Skeletal muscle satellite cell (primary cell): ENCODE results near the gene PDE6C.

ENCODE experiments used
- H3K27me3 ChIP-seq: 2 replicates; pipeline ENCODE4 v1.7.0; 2013; ENCODE audit warnings: low read length; ENCODE audit not compliant: control insufficient read depth, insufficient read depth
- H3K36me3 ChIP-seq: 2 replicates; pipeline ENCODE4 v1.7.0; 2013; ENCODE audit warnings: mild to moderate bottlenecking, control low read depth, low read length; ENCODE audit not compliant: insufficient read depth
- H3K4me1 ChIP-seq: 2 replicates; pipeline ENCODE4 v1.7.0; 2013; ENCODE audit warnings: low read length; ENCODE audit not compliant: control insufficient read depth, insufficient read depth
- H3K4me2 ChIP-seq: 2 replicates; pipeline ENCODE4 v1.7.0; 2013; ENCODE audit warnings: mild to moderate bottlenecking, low read length
- H3K4me3 ChIP-seq: 2 replicates; pipeline ENCODE4 v1.7.0; 2013; ENCODE audit warnings: low read length
- H3K9ac ChIP-seq: 2 replicates; pipeline ENCODE4 v1.7.0; 2013; ENCODE audit warnings: mild to moderate bottlenecking, low read depth, low read length, moderate library complexity
- H3K9me3 ChIP-seq: replicated peaks from 2 replicates; pipeline ENCODE4 v1.7.0; 2013; ENCODE audit warnings: mild to moderate bottlenecking, control low read depth, low read length

The PDE6C gene

DNA sequence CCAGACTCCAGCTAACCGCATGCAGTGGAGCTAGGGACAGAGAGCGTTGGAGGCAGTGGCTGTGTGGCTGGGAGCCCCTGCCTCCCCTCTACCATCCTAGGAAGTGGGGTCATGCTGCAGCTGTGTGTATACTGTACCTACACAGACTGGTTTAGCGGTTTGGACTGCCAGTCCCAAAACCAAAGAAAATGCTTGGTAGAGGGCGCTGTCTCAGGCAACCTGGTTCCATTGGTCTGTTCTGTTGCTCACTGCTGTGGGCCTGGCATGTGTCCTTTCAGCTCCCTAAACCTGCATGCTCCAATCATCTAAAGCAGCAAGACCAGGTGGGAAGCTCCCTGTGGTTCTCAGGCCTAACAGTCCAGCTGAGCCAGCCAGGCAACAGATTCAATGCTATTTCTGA, 15.8 kb upstream of the PDE6C start:
- no peaks in the 10 kb centered on the region for H3K9me3 ChIP-seq
- H3K4me3 ChIP-seq: no peak overlapping the region
- no peak overlapping the region for H3K4me2 ChIP-seq
- H3K36me3 ChIP-seq: no peaks in the 10 kb centered on the region
- no peak overlapping the region for H3K9ac ChIP-seq
- peaks cover 56% of the 10 kb centered on the region for H3K27me3 ChIP-seq
- H3K4me1 ChIP-seq: peaks cover 5% of the 10 kb centered on the region

DNA sequence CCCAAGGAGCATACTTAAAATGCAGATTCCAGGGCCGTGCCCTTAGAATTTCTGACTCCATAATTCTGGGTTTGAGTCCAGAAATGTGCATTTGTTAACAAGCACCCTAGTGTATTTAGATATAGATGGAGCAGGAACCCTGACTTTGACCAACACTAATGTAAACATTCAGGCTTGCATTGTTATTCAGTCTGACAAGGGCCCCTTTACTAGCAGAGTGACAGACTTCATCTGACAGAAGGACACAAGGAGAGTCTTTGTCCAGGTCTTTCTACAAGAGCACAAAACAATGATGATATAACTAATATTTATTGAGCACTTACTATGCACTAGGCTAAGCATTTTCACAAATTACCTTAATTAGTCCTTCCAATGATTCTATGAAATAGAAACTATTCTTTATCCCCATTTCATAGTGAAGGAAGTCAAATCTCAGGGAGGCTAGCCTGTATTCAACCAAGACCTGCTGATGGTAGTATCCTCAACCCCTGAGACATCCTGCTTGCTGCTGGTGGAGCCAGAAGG, 15.2 kb upstream of the PDE6C start:
- H3K36me3 ChIP-seq: no peaks in the 10 kb centered on the region

DNA sequence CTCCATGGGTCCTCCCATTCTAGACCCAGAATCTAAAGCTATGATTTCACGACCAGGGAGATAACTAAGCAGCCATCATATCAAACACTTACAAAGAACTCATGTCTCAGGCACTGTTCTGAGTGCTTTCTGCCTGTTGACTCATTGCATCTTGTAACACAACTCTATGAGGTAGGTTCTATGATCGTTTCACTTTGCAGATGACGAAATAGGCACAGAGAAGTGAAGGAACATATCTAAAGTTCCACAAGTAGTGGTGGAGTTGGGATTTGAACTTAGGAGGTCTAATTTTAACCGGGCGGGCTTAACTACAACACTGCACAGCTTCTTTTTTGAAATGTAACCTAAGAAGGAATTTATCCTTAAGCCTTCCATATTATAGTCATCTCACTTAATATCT, 14.2 kb upstream of the PDE6C start:
- H3K4me2 ChIP-seq: no peak overlapping the region
- no peak overlapping the region for H3K4me3 ChIP-seq
- H3K9ac ChIP-seq: no peak overlapping the region
- H3K36me3 ChIP-seq: no peaks in the 10 kb centered on the region
- no peaks in the 10 kb centered on the region for H3K9me3 ChIP-seq
- H3K4me1 ChIP-seq: peaks cover 5% of the 10 kb centered on the region
- H3K27me3 ChIP-seq: peaks cover 64% of the 10 kb centered on the region

More for the DNA sequence above, 15.2 kb upstream of the PDE6C start:
- H3K27me3 ChIP-seq: peaks cover 61% of the 10 kb centered on the region
- H3K4me1 ChIP-seq: peaks cover 5% of the 10 kb centered on the region
- H3K4me3 ChIP-seq: no peak overlapping the region
- H3K9ac ChIP-seq: no peak overlapping the region
- H3K9me3 ChIP-seq: no peaks in the 10 kb centered on the region
- no peak overlapping the region for H3K4me2 ChIP-seq

DNA sequence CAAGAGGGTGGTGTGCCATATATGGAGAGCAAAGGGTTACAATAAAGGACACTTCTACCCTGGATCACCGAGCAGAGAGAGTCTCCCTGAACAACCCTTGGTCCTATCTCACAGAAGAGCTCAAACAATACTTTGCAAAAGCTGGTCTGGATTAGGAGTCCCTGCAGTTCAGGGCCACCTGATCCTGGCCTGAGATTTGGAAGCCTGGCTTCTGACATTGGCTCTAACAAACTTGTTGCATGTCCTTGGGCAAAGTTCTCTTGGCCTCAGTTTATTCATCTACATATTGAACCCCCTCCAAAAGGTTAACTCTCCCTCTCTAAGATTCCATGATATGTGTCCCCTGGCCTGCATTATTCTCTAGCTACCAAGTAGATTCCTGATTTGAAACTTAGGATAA, 13.0 kb upstream of the PDE6C start:
- H3K27me3 ChIP-seq: peaks cover 68% of the 10 kb centered on the region
- H3K9me3 ChIP-seq: no peaks in the 10 kb centered on the region
- H3K4me2 ChIP-seq: no peak overlapping the region
- no peaks in the 10 kb centered on the region for H3K36me3 ChIP-seq
- no peak overlapping the region for H3K4me3 ChIP-seq
- H3K9ac ChIP-seq: no peak overlapping the region
- H3K4me1 ChIP-seq: peaks cover 5% of the 10 kb centered on the region

DNA sequence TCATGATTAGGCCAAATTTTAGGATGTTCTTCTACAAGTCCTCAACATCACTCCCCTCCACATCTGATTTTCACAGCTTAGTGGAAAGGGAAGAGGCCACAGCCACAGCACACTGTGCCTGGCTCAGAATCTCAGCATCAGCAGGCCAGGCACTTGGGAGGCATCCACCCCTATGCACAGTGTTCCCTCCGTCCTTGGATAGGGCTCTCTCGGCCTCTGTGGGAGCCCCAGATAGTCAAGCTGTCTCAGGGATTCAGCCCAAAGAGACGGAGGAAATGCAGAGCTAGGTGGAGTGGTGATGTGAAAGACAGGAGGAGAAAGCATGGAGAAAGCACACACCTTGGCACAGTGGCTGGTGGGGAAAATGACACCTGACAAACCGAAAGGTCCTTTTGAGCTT, 12.6 kb upstream of the PDE6C start:
- Histone ChIP-seq H3K4me3 (no peak overlapping the region), H3K27me3 (peaks cover 69% of the 10 kb centered on the region), H3K9ac (no peak overlapping the region), H3K9me3 (no peaks in the 10 kb centered on the region), H3K4me1 (peaks cover 5% of the 10 kb centered on the region), H3K36me3 (no peaks in the 10 kb centered on the region), H3K4me2 (no peak overlapping the region)

DNA sequence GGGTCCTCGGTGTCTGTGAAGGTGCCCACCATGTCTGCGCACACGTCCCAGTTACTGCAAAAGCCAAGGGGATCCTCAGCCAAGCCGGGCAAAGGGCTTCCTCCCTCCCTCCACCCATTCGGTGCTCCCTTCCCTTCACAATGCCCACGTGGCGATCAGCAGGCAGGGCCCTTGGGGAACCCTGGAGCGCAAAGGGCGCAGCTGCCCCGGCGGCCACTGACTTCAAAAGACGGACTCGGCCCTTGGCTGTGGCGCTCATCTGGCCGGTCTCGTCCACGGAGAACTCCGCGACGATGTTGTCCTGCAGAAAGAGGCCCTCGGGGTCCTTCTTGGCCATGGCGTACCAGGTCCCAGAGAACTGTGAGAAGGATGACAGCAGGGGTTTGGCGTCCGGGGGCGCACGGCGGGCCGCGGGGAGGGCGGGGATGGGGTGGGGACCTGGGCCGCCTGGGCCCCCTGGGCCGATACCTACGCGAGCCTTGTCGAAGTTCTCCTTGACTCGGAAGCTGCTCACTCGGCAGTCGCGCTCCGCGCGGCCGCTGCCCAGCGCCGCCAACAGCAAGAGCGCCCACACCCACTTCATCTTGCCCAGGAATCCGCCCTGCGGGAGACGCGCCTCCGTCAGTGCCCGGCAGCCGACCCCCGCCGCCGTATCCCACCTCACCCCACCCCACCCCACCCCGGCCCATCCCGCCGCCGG, 11.7 kb upstream of the PDE6C start:
- Histone ChIP-seq H3K36me3 (no peaks in the 10 kb centered on the region), H3K9me3 (no peaks in the 10 kb centered on the region), H3K27me3 (peaks cover 65% of the 10 kb centered on the region), H3K9ac (no peak overlapping the region), H3K4me3 (peak overlapping the region; percentile 15), H3K4me1 (peaks cover 5% of the 10 kb centered on the region), H3K4me2 (peak overlapping the region; percentile 76)

DNA sequence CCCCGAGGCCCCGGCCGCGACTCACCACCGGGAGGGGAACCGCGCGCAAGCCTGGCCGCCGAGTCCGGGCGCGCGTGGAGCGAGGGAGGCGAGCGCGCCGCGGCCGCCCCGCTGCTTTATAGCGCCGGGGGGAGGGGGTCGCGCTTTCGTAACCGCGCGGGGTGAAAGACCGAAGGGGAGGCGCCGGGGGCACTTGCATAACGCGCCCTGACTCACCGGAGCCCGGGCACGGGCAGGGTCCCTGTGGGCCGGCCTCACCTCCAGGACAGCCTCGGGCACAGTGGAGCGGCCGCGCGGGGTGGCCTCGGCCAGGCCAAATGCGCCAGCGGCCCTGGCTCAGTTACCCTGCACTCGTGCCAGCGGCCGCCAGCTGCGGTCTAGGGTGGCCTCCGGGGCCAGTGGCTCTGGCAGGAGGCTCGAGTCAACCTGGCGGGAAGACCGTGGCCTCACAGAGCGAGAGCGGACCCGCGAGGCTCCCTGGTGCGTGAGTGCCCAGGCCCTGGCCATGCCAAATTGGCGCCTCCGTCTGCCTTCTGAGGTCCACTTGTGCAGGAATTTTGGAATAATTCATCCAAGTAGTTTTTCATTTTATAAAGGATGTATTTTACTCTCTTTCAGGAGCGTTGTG, 11.1 kb upstream of the PDE6C start, which contains the start of gene RBP4:
RBP4 (minus strand) TSS at position 90 of the 628 bp plus-strand sequence. CDS start 207 bp downstream, outside the sequence.
- peak within 1 kb of the TSS; percentile 56 for H3K4me3 ChIP-seq
- H3K4me1 ChIP-seq: peaks cover 5% of the 10 kb centered on the region
- H3K27me3 ChIP-seq: peaks cover 67% of the 10 kb centered on the region
- H3K4me2 ChIP-seq: peak within 1 kb of the TSS; percentile 76
- no peaks in the 10 kb centered on the region for H3K36me3 ChIP-seq
- H3K9me3 ChIP-seq: no peaks in the 10 kb centered on the region
- H3K9ac ChIP-seq: no peak within 1 kb of the TSS

DNA sequence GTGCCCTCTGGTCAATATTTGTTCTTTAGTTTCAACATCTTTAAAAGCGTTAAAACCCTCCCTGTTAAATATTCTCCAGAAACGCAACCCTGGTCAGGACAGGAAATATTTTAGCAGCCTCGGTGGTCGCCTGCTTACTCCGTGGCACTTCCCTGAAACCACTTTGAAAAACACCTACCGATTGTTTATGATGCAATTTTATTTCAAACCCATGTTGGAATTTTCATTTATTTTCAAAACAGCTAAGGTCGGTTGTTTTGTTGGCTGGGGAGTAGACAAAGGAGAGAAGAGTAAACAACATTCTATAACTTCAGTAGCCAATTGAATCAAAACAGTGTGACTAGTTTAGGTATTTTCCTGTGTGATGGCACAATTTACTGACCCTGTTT, 10.6 kb upstream of the PDE6C start:
- Histone ChIP-seq H3K36me3 (no peaks in the 10 kb centered on the region), H3K4me3 (no peak overlapping the region), H3K9me3 (no peaks in the 10 kb centered on the region), H3K9ac (no peak overlapping the region), H3K4me1 (peaks cover 5% of the 10 kb centered on the region), H3K27me3 (peaks cover 64% of the 10 kb centered on the region), H3K4me2 (peak overlapping the region; percentile 76)

DNA sequence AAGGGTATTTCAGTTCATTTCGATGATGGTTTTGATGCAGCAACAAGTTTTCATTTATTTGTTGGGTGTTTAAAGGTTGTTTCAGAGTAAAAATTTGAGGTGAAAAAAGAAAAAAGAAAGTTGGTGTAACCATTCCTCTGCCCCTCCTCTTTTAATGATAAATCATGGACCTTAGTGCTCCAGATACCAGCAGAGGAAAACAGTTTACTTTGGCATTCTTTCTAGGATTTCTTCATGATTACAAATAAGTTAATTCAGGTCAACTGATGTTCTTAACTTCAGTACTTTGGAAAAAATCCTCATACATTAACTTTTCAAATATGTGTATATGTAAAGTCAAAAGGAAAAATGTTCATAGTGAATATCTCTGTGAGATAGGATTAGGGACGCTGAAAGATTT, 9.3 kb upstream of the PDE6C start:
- Histone ChIP-seq H3K9me3 (no peaks in the 10 kb centered on the region), H3K4me1 (peaks cover 5% of the 10 kb centered on the region), H3K9ac (no peak overlapping the region), H3K27me3 (peaks cover 66% of the 10 kb centered on the region), H3K4me2 (no peak overlapping the region), H3K36me3 (no peaks in the 10 kb centered on the region), H3K4me3 (no peak overlapping the region)

DNA sequence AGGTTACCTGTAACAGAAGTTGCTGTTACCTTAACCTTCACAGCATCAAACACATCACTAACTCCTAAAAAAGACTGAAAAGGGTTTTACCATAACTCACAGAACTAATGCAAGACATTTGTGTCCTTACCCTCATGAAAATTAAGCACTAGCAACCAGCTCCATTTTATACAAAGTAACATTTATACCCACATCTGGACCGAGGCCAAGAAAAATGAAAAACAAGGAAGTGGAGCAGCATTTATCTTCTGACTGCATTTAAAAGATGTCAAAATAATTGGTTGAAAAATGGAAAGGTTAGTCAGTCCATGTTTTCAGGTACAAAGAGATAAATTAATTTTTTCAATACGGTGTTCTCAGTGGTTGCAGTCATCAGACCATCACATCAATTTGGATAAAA, 8.2 kb upstream of the PDE6C start:
- no peak overlapping the region for H3K4me3 ChIP-seq
- H3K36me3 ChIP-seq: no peaks in the 10 kb centered on the region
- H3K4me1 ChIP-seq: peaks cover 5% of the 10 kb centered on the region
- H3K9ac ChIP-seq: no peak overlapping the region
- H3K4me2 ChIP-seq: no peak overlapping the region
- H3K27me3 ChIP-seq: peaks cover 69% of the 10 kb centered on the region
- H3K9me3 ChIP-seq: no peaks in the 10 kb centered on the region

DNA sequence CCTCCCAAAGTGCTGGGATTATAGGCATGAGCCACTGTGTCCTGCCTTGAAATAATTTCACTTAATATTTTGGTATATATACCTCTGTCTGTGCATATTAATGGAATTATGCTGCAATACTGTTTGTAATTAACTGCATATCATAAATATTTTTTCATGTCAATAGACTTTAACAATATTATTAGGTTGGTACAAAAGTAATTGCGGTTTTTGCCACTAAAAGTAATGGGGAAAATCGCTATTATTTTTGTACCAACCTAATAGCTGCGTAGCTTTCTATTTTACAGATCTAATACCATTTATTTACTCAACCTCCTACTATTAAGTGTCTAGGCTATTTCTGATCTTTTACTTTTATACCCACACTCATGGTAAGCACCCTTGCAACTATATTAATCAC, 3.9 kb upstream of the PDE6C start:
- peaks cover 60% of the 10 kb centered on the region for H3K27me3 ChIP-seq
- no peak overlapping the region for H3K9ac ChIP-seq
- H3K4me1 ChIP-seq: no peaks in the 10 kb centered on the region

DNA sequence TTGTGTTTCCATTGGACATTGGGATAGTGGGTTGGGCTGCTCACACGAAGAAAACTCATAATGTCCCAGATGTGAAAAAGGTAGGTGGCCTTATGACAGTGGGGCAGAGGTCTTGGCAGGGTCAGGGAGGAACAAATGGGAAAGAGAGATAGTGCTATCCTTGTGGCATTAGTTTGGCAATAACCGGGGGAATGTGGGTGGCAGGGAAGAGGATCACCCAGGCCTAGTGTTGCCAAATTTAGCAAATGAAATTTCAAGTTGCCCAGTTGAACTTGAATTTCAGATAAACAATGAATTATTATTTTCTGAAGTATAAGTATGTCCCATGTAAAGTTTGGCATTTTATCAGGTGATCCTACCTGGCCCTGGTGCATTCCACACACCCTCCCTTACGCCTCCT, 789 bp downstream of the PDE6C start:
- Histone ChIP-seq H3K4me1 (no peaks in the 10 kb centered on the region), H3K4me2 (no peak overlapping the region), H3K27me3 (peaks cover 45% of the 10 kb centered on the region), H3K4me3 (no peak overlapping the region), H3K9me3 (no peaks in the 10 kb centered on the region), H3K9ac (no peak overlapping the region), H3K36me3 (no peaks in the 10 kb centered on the region)

More for the DNA sequence above, 3.9 kb upstream of the PDE6C start:
- no peak overlapping the region for H3K4me2 ChIP-seq
- no peaks in the 10 kb centered on the region for H3K36me3 ChIP-seq
- H3K4me3 ChIP-seq: no peak overlapping the region
- H3K9me3 ChIP-seq: no peaks in the 10 kb centered on the region
